ENCODE data around the gene C12orf60. TPM values are rescaled to one million over a fixed set of nuclear protein-coding genes. Genes with fewer than 3 reads are reported as not detected.

Gene C12orf60
- total RNA-seq, 1 donor from 2014 or later: 1.2 TPM

DNA sequence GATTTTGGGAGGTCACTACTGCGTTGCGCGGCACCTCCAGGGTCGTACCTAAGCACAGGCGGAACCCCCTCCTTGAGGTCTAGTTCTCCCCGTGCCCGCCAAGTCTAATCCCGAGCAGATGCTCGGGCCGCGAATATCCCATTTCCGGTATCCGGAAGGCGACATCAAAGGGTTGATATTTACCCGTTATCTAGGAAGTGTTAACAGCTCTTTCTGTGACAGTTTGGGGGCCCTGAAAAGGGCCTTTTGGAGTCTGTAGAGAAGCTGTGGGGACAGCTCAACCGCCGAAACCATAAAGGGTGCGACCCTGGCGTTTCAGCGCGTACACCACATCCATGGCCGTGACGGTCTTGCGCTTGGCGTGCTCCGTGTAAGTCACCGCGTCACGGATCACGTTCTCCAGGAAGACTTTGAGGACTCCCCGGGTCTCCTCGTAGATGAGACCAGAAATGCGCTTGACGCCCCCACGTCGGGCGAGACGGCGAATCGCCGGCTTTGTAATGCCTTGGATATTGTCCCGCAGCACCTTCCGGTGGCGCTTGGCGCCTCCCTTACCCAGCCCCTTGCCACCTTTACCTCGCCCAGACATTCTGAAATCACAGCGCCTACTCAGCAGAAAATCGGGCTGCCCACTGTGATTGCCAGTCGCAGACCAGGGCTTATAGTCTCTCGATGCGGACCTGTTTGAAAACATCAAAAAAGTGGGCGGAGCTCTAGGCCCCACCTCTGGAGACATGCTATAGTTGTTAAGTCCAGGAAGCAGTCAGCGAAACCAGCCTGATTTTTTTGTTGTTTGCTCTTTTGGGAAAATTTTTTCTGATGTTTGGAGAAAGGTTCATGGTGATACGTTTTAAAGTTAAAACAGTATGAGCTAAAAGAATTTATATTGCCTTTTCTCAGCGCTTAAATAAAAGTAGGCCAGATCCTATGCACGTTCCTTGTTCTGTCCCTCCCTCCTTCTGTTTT, 32.7 kb upstream of the C12orf60 start:
- no peaks in the 10 kb centered on the region for H3K27me3 Mint-ChIP-seq (ENCODE audit: unreplicated experiment)
- H3K27ac Mint-ChIP-seq (ENCODE audit: unreplicated experiment): peak overlapping the region; percentile 99
- H3K36me3 Mint-ChIP-seq (ENCODE audit: unreplicated experiment): peaks cover 14% of the 10 kb centered on the region
- peak; percentile 94 for DNase-seq (ENCODE audit: extremely low spot score, unreplicated experiment)
- peak overlapping the region; percentile 97 for H3K4me3 Mint-ChIP-seq (ENCODE audit: unreplicated experiment)
- H3K4me1 Mint-ChIP-seq (ENCODE audit: unreplicated experiment): peaks cover 49% of the 10 kb centered on the region
- H3K9me3 Mint-ChIP-seq (ENCODE audit: unreplicated experiment): peaks cover 4% of the 10 kb centered on the region
- TF ChIP-seq CTCF (IDR thresholded peaks at IDR 0.05): no peak

DNA sequence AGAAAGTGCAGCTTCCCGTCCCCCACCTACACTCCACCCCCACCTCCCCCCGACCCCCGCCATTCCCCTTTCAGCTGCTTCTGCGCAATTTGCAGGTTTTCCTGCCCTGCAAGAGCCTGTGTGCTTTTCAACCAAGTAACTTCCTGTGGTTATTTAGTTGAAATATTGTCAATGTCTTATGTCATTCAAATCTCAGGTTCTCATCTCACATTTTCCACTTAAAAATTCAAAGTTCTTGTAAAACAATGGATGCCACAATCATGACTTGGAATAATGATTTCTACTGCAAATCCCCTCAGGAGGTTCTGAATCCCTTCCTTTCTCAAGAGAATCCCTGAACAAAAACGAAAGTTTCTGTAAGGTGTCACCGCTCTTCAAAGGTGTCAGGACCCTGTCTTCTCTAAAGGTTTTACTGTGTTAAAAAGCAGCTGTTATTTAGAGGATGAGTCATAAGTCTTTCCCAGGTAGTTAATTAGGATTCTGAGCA, 31.8 kb upstream of the C12orf60 start:
- no peak for TF ChIP-seq CTCF (IDR thresholded peaks at IDR 0.05)
- H3K27me3 Mint-ChIP-seq (ENCODE audit: unreplicated experiment): no peaks in the 10 kb centered on the region
- H3K36me3 Mint-ChIP-seq (ENCODE audit: unreplicated experiment): peaks cover 8% of the 10 kb centered on the region
- H3K27ac Mint-ChIP-seq (ENCODE audit: unreplicated experiment): peak overlapping the region; percentile 53
- no peak for DNase-seq (ENCODE audit: extremely low spot score, unreplicated experiment)
- H3K9me3 Mint-ChIP-seq (ENCODE audit: unreplicated experiment): no peaks in the 10 kb centered on the region
- peak overlapping the region; percentile 50 for H3K4me3 Mint-ChIP-seq (ENCODE audit: unreplicated experiment)
- peaks cover 58% of the 10 kb centered on the region for H3K4me1 Mint-ChIP-seq (ENCODE audit: unreplicated experiment)

GRCh38 chr12:14772946-14773345, 30.5 kb upstream of the C12orf60 start:
- H3K36me3 Mint-ChIP-seq (ENCODE audit: unreplicated experiment): peaks cover 4% of the 10 kb centered on the region
- H3K9me3 Mint-ChIP-seq (ENCODE audit: unreplicated experiment): no peaks in the 10 kb centered on the region
- no peak overlapping the region for H3K4me3 Mint-ChIP-seq (ENCODE audit: unreplicated experiment)
- no peak for DNase-seq (ENCODE audit: extremely low spot score, unreplicated experiment)
- no peaks in the 10 kb centered on the region for H3K27me3 Mint-ChIP-seq (ENCODE audit: unreplicated experiment)
- H3K27ac Mint-ChIP-seq (ENCODE audit: unreplicated experiment): no peak overlapping the region
- TF ChIP-seq CTCF (IDR thresholded peaks at IDR 0.05): no peak
- peaks cover 60% of the 10 kb centered on the region for H3K4me1 Mint-ChIP-seq (ENCODE audit: unreplicated experiment)

DNA sequence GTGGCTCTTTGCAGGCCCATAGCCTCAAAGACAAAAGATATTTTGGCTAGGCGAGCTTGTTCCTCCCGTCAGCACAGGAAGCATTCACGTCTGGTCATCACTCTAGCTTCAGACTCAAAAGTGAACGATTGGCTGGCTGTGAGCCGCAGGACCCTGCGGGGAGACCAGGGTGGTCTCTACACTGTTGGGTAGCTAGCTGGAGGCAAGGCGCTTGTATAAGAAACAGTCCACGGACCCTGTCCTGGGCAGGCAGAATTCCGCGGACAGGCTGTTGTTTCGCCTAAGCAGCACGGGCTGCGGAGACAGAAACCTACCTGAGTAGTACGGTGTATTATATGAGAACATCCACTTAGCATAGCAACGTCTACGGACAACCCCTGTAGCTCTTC, 29.8 kb upstream of the C12orf60 start:
- H3K27me3 Mint-ChIP-seq (ENCODE audit: unreplicated experiment): no peaks in the 10 kb centered on the region
- H3K9me3 Mint-ChIP-seq (ENCODE audit: unreplicated experiment): no peaks in the 10 kb centered on the region
- peak overlapping the region; percentile 94 for H3K4me3 Mint-ChIP-seq (ENCODE audit: unreplicated experiment)
- H3K4me1 Mint-ChIP-seq (ENCODE audit: unreplicated experiment): peaks cover 58% of the 10 kb centered on the region
- peak overlapping the region; percentile 99 for H3K27ac Mint-ChIP-seq (ENCODE audit: unreplicated experiment)
- peaks cover 3% of the 10 kb centered on the region for H3K36me3 Mint-ChIP-seq (ENCODE audit: unreplicated experiment)
- DNase-seq (ENCODE audit: extremely low spot score, unreplicated experiment): no peak
- no peak for TF ChIP-seq CTCF (IDR thresholded peaks at IDR 0.05)

Data from osteocyte (in vitro differentiated cells).